Measurements from ENCODE around the gene FMNL3.
"Not testable (repeated sequence)": the region's sequence is repeated elsewhere in the genome, so short reads cannot be mapped to it uniquely, and the experiment has no call there.

Gene FMNL3

GRCh38 chr12:49707128-49707811 lies at the start of gene FMNL3:
Gene FMNL3 (minus strand): TSS chr12:49707405. CDS start chr12:49707180, 225 bp downstream.
- DNase-seq (ENCODE audit: low spot score) = peak; percentile 100

- no peak for DNase-seq (ENCODE audit: low spot score)
Observed at GRCh38 chr12:49750996-49751393, 43.8 kb upstream of the FMNL3 start.

- DNase-seq (ENCODE audit: low spot score) = no peak
Observed at GRCh38 chr12:49750027-49750995, 43.1 kb upstream of the FMNL3 start.

- no peak for DNase-seq (ENCODE audit: low spot score)
Observed at GRCh38 chr12:49748800-49749199, 41.6 kb upstream of the FMNL3 start.

GRCh38 chr12:49748306-49748705 lies 41.1 kb upstream of the FMNL3 start:
- DNase-seq (ENCODE audit: low spot score) = no peak

- no peak for DNase-seq (ENCODE audit: low spot score)
Observed at GRCh38 chr12:49744363-49744885, 37.2 kb upstream of the FMNL3 start.

- DNase-seq (ENCODE audit: low spot score) = peak; percentile 70
Observed at GRCh38 chr12:49741882-49742620, 34.8 kb upstream of the FMNL3 start.

GRCh38 chr12:49740930-49741881 lies 34.0 kb upstream of the FMNL3 start, which contains the start of gene TMBIM6:
Gene TMBIM6 (plus strand): TSS chr12:49741557. CDS start chr12:49752494, 10,937 bp downstream.
- DNase-seq (ENCODE audit: low spot score) = peak; percentile 96

GRCh38 chr12:49740277-49740676 lies 33.1 kb upstream of the FMNL3 start:
- DNase-seq (ENCODE audit: low spot score) = not testable (repeated sequence)

- DNase-seq (ENCODE audit: low spot score) = not testable (repeated sequence)
Observed at GRCh38 chr12:49738721-49739120, 31.5 kb upstream of the FMNL3 start.

GRCh38 chr12:49734900-49735299 lies 27.7 kb upstream of the FMNL3 start:
- not testable (repeated sequence) for DNase-seq (ENCODE audit: low spot score)

- no peak for DNase-seq (ENCODE audit: low spot score)
Observed at GRCh38 chr12:49733219-49734017, 26.2 kb upstream of the FMNL3 start.

- no peak for DNase-seq (ENCODE audit: low spot score)
Observed at GRCh38 chr12:49730568-49731101, 23.4 kb upstream of the FMNL3 start.

GRCh38 chr12:49730050-49730449 lies 22.8 kb upstream of the FMNL3 start:
- DNase-seq (ENCODE audit: low spot score) = no peak

- DNase-seq (ENCODE audit: low spot score) = no peak
Observed at GRCh38 chr12:49728446-49728845, 21.2 kb upstream of the FMNL3 start.

- not testable (repeated sequence) for DNase-seq (ENCODE audit: low spot score)
Observed at GRCh38 chr12:49721355-49721754, 14.2 kb upstream of the FMNL3 start.

- no peak for DNase-seq (ENCODE audit: low spot score)
Observed at GRCh38 chr12:49720214-49720613, 13.0 kb upstream of the FMNL3 start.

GRCh38 chr12:49717800-49718199 lies 10.6 kb upstream of the FMNL3 start:
- not testable (repeated sequence) for DNase-seq (ENCODE audit: low spot score)

GRCh38 chr12:49716553-49716952 lies 9.3 kb upstream of the FMNL3 start:
- no peak for DNase-seq (ENCODE audit: low spot score)

GRCh38 chr12:49713952-49714351 lies 6.7 kb upstream of the FMNL3 start:
- not testable (repeated sequence) for DNase-seq (ENCODE audit: low spot score)

Measured in D341Med (cell line).